Activated gamma-delta T cell treated with anti-CD3 and anti-CD28 coated beads, Interleukin-2, amount 50 U/mL, for 16 hours (primary cell): ENCODE results near the gene VRK3.
A peak's percentile ranks its signal among the peaks of the same experiment; 100 is the strongest.
"Not testable (repeated sequence)": the region's sequence is repeated elsewhere in the genome, so short reads cannot be mapped to it uniquely, and the experiment has no call there.

Experiments
- DNase-seq: peaks from one replicate; pipeline ENCODE4 v3.0.0-alpha.2; 2020; ENCODE audit warnings: low read depth

Gene VRK3

DNA sequence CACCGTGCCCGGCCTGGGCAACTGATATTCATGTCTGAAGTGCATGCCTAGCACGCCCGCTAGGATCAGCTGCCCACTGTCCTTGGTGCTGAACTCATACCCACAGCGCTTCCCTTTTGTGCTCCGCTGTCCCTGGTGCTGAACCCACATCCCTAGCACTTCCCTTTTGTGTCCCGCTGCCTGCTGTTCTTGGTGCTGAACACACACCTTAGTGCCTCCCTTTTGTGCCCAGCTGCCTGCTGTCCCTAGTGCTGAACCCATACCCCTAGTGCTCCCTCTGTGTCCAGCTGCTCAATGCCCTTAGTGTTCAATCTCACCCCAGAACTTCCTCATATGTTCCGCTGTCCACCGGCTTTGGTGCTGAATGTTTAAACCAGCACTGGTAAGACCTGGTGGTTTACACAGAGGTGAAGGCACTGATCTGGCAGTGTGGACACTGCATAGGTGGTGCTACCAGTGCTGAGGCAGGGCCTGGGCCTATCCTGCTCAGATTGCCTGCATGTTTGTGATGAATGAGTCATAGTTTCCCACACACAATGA, 37.9 kb downstream of the VRK3 start:
- DNase-seq, result peak; percentile 51

DNA sequence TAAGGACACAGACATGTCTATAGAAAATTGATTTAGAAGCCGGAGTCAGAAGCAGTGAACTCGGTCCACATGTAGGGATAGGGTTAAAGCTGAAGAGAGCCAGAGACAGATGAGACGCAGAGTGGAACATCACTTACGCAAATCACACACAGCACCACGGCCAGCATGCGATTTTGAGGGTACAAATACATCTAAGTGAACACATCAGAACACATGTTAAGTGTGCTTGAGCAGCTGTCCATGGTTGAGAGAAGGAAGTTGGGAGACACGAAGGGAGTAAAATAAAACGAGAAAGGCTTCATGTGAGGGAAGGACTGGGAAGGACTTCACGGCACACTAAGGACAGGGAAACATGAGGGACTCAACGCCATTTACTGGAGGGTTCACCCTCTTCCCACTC, 38.8 kb downstream of the VRK3 start:
- no peak for DNase-seq

GRCh38 chr19:49985871-49986270, 39.3 kb downstream of the VRK3 start:
- no peak for DNase-seq

GRCh38 chr19:49984491-49984890, 40.7 kb downstream of the VRK3 start:
- no peak for DNase-seq

DNA sequence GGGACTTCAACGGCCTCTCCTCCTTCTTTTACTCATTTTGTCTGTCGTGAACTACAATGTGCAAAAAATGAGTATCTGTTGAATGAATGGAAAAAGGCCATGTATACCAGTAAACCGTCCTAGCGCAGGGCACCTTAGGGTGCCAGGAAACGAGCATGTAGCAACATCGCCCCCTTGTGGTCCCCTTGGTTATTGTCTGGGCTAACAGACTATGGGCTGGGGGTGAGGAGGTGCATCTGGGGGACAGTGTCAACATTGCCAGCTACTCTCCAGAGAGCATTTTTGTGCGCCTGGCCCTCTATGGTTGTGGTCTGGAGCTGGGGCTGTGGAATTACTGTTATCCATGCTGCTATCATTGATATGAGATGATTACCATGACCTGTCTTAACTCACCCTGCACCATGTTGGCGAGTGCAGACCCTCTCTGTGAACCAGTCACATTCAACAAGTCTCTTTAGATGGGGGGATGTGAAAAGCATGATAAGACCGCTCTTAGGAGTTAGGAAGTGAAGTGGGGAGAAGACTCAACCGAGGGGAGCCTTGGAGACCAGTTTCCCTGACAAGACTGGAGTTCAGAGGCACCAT, 41.4 kb downstream of the VRK3 start:
- DNase-seq, result peak; percentile 75

DNA sequence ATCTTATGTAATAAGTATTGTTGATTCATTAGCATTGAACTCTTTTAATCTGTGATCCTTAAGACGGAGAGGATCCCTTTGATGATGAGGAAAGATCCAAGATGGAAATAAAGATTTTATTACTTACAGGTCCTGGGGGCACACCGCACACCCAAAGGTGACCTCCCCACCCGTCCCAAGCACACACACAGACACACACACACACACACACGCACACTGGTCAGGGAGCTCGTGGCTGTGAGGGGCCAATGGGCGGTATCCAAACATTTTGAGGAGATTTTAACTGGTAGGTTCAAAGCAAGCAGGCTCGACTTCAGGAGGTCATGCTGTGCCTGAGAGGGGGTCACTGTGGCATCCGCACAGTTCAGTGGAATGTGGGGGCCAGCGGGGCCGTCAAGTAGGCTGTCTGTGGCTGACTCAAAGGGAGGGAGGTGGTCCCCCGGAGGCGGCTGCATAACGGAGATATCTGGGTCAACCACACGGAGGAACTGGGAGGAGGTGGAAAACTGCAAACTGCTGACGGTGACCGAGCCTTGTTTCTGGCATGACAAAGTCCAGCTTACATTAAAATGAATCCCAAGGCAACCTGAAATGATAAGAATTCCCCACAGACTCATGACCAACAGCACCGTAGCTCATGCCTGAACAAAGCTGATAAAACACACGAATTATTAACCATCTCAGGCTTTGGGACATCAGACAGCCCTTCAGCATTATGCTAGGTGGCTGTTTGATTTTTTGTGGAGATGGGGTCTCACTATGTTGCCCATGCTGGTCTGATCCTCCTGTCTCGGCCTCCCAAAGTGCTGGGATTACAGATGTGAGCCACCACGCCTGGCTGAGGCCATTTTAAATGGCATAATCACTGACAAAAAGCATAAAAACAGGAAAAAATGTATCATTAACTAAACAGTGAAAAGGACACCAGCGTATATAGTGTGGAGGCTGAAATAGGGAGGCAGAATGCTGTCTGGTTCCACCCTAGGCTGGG, 43.3 kb downstream of the VRK3 start:
- no peak for DNase-seq

GRCh38 chr19:49978324-49978723, 46.8 kb downstream of the VRK3 start:
- DNase-seq, result no peak

GRCh38 chr19:49977881-49978280, 47.3 kb downstream of the VRK3 start:
- DNase-seq, result no peak

DNA sequence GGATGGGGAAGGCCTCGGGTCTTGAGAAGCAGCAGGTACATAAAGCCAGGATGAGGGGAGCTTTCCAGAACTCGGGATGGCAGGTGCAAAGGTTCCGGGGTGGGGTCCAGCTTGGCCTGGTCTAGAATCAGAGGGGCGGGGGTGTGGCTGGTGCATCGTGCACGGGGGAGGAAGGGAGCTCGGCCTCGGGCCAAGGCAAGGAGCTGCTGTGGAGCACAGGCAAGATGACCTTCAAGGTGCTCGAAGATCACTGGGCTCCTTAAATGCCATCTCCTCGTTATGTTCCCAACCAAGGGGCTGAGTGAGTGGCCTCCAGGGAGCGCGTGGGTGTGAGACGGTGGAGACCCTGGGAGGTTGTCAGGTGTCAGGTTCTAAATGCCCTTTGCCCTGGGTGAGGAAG, 48.1 kb downstream of the VRK3 start:
- DNase-seq, result no peak

DNA sequence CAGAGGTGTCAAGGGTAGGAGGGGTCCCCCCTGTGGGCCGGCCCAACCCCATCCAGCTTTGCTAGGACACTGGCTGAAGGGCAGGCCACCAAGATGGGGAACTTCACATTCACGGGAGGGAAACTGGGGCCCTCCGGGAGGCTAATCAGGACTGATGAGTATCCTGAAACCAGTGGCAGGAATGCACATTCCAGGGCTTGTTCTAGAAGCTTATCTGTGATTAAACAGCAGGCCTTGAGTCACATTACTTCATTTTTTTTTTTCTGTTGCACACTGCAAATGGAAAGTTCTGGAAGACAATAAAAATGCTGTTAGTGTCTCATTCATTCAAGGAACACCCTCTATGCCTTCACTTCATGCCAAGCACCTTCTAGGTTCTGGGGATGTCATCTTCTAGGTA, 48.7 kb downstream of the VRK3 start:
- no peak for DNase-seq

- DNase-seq, result no peak
Observed at GRCh38 chr19:49975051-49975450, 50.1 kb downstream of the VRK3 start.

- DNase-seq, result no peak
Observed at GRCh38 chr19:49973987-49974386, 51.2 kb downstream of the VRK3 start.

- DNase-seq, result no peak
Observed at GRCh38 chr19:49972841-49973240, 52.3 kb downstream of the VRK3 start.

GRCh38 chr19:49971991-49972411, 53.2 kb downstream of the VRK3 start:
- no peak for DNase-seq

GRCh38 chr19:49969355-49969754, 55.8 kb downstream of the VRK3 start:
- not testable (repeated sequence) for DNase-seq

DNA sequence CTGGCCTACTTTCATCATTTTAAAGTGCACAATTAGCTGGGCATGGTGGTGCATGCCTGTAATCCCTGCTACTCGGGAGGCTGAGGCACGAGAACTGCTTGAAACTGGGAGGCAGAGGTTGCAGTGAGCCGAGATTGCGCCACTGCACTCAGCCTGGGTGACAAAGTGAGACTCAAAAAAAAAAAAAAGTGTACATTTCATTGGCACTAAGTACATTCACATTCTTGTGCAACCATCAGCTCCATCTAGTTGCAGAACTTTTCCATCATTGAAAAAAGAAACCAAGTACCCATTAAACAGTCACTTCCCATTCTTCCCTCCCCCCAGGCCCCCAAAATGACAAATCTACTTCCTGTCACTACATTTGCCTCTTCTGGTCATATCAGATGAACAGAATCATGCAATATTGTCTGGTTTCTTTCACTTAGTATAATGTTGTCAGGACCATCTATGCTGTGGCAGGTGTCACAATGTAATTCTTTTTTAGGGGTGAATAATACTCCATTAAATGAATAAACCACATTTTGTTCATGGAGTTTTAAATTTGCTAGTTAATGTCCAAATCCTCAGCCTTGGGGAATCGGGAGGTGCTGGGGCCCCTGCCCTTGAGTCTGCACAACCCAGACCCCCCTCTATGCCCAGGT, 56.8 kb downstream of the VRK3 start:
- DNase-seq, result no peak

DNA sequence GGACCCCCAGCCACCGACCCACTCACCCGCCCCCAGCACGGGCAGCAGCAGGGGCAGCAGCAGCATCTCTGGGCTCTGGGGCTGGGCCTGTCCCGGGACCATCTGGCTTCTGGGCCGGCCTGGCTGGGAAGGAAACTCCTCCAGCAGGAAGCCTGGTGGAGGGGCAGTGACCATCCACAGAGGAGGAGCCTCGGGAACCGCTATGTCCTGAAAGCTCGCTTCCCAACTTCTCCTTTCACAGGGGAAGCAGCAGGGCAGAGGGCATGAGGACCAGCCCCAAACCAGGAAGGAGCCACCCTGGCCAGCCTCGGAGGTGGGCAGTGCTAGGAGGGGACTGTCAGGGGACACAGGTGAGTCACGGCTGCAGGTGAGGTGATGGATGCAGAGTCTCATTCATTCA, 64.2 kb downstream of the VRK3 start, which contains the start of gene SIGLEC11:
Gene SIGLEC11 (minus strand): TSS at position 193 of the 400 bp plus-strand sequence. CDS start 91 bp downstream, at position 102.
- DNase-seq, result not testable (repeated sequence)

- not testable (repeated sequence) for DNase-seq
Observed at GRCh38 chr19:49959892-49960291, 65.3 kb downstream of the VRK3 start.

DNA sequence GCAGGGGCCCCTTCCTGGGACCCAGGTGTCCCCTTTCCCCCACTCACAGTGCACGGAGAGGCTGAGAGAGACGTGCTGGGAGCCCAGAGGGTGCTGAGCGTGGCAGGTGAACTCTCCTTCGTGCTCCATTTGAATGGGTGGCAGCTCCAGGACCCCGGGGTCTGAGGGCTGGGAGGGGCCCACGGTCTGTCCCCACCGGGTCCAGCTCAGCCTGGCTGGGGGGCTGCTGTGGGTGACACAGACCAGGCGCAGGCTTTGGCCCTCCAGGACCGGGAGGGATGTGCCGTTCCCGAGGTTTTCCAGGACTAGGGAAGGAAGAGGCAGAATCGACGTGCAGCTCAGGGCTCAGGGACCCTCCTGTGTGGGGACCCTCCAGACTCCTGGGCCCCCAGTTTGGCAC, 66.6 kb downstream of the VRK3 start:
- DNase-seq, result not testable (repeated sequence)

- not testable (repeated sequence) for DNase-seq
Observed at GRCh38 chr19:49958144-49958543, 67.0 kb downstream of the VRK3 start.

DNA sequence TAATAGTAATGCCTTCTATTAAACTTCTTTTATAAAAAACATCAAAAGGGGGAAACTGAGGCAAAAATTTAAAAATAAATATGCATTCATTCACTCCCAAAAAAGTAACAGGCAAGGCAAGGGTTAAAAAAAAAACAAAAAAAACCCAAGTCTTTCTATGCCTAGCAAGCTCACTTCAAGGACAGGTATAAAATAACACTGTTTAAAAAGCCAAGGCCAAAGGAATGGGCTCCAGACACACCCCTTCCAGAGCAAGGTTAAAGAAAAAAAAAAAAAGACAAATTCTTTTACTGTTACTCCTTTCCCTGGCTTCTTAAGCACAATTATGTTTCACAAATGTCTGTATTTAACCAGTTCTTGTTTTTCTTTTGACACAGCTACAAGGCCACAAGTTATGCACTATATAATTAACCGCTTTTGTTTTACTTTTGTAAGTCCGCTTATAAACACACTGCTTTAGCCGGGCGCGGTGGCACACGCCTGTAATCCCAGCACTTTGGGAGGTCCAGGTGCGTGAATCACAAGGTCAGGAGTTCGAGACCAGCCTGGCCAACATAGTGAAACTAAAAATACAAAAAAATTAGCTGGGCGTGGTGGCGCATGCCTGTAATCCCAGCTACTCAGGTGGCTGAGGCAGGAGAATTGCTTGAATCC, 67.8 kb downstream of the VRK3 start:
- no peak for DNase-seq

DNA sequence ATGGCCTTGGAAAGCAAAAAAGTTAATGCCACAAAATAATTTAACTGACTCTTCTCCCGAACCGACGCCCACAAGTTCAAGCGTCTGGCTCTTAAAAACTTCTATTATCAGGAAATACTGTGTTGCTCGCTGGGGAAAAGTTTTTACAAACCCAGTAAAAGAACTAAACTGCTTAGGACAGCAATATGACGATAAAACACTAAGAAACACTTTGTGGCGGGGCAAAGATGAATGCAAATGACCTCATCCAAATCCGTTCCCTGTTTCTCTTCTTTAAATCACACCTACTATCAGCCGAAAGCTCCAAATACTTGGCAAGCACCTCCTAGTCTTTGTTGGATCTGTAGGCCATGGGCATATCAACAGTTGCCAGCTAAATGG, 69.1 kb downstream of the VRK3 start:
- DNase-seq, result no peak
